ENCODE measurements around the gene TBC1D22A.

DNA sequence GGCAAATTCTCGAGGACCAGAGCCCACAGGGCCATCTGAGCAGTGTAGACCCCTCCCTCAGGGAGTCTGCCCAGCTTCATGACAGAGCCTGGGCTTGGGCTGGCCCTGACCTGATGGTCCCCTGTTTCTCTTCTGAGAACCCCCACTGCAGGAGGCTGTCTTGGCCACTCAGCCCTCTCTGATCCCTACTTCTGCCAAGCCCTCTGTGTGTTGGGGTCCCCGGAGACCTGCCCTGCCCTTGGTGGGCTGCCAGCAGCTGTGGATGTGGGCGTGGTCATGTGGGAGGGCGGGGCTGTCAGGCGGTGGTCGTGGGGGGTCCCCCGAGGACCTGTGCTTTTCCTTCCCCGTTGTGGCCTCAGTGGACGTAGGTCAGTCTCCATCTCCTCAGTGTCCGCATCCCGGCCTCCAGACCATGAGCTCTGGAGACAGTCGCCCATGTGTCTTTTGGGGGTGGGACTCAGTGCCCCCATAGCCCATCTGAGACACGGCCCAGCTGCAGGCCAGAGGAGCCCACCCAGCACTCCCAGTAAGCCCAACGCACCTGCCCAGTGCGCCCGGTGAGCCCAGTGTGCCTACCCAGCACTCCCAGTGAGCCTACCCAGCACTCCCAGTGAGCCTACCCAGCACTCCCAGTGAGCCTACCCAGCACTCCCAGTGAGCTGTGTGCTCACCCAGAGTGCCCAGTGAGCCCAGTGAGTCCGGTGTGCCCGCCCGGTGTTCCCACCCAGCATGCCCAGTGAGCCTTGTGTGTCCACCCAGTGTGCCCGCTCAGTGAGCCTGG, 409.2 kb downstream of the TBC1D22A start:
- TF ChIP-seq, protein P1, sequence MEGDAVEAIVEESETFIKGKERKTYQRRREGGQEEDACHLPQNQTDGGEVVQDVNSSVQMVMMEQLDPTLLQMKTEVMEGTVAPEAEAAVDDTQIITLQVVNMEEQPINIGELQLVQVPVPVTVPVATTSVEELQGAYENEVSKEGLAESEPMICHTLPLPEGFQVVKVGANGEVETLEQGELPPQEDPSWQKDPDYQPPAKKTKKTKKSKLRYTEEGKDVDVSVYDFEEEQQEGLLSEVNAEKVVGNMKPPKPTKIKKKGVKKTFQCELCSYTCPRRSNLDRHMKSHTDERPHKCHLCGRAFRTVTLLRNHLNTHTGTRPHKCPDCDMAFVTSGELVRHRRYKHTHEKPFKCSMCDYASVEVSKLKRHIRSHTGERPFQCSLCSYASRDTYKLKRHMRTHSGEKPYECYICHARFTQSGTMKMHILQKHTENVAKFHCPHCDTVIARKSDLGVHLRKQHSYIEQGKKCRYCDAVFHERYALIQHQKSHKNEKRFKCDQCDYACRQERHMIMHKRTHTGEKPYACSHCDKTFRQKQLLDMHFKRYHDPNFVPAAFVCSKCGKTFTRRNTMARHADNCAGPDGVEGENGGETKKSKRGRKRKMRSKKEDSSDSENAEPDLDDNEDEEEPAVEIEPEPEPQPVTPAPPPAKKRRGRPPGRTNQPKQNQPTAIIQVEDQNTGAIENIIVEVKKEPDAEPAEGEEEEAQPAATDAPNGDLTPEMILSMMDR (conservative IDR thresholded peaks at IDR 0.05; ENCODE audit: low read depth, low read length), result no peak
- TF ChIP-seq EZH2 (IDR thresholded peaks at IDR 0.05; ENCODE audit: low read length, unreplicated experiment) (no peak), EZH2phosphoT487 (IDR thresholded peaks at IDR 0.05; ENCODE audit: borderline replicate concordance, low read length) (no peak)

All from PC-3 (cell line).